ENCODE results near the gene HOXA4.

Gene HOXA4

DNA sequence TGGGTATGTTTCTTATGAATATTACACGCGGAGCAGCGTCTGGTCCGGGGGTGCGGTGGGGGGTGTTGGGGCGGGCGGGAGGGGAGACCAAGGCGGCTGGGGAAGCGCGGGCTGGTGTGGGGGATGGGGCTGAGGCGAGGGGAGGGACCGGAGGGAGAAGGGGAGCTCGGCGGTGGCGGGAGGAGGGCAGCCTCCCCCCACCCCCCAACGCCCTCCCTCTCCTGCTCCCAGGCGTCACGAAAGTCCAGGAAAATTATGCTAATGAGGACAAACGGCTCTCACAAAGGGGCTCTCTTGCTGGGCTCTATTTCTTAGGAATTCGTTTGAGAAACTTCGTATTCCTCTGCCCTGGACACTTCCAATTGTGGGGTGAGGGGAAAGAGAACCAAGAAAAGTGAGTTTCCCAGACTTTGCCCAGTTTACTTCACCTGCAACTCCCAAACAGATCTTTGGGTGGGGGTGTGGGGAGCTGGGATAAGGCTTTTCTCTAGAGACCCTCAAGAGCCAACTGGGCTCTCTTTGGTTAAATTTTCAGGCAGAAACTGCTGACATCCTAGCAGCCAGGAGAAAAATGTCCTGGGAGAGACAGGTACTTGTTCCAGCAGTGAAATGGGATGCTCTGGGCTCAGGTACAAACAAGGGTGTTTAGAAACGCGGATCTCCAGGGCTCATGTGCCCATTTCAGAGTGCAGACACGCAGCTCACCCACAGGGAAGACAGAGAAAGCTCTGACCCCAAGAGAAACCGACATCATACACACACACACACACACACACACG, 16.4 kb downstream of the HOXA4 start:
- no peaks in the 10 kb centered on the region for H3K4me1 ChIP-seq (ENCODE audit: insufficient read depth, low read length, poor library complexity, severe bottlenecking)
- no peak overlapping the region for H3K4me3 ChIP-seq (ENCODE audit: low read length, poor library complexity, severe bottlenecking)
- peaks cover 91% of the 10 kb centered on the region for H3K79me2 ChIP-seq (ENCODE audit: insufficient read depth, low read length)

DNA sequence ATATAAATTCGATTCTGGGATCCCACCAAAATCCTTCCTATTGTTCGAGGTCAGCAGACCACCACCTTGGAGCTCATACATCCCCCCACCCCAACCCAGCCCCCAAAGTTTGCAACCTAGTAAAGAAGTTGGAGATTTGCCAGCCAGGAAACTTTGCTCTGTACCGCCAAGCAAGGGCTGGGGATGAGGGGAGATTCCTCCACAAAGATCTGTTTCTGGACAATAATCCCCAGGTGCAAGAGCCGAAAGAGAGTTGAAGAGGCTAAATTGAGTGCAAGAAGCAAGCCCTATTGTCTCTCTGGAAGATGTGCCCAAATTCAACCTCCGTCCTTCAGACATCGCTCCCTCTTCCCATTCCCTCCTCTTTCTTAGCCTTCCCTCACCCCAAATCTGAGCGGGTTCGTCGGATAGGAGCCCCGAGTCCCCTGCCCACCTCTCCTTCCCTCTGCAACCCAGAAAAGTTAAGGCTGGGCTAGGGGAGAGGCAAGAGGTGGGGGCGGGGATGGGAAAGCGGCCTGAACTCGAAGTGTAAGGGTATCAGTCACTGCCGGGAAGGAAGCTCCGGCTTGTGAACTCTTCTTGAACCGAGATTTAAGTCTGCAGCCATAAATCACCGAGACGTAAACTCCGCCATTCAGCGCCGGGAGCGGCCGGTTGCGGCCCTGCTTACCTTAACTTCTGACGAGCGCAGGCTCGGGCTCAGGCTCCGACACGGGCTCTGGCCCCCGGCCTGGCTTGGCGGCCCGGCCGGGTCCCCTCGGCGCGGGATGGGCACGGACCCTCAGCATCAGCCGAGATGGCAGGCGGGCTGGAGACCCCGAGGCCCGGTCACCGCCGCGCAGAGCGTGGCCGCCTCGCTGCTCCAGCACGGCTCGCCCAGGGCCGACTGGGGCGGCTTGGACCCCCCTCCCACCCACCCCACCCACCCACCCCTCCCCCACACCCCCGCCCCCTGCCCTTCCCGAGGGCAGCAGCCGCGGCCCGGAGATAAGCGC, 17.3 kb downstream of the HOXA4 start:
- Histone ChIP-seq H3K9me3 (ENCODE audit: insufficient read depth, low read depth, low read length) (no peaks in the 10 kb centered on the region), H3K36me3 (ENCODE audit: insufficient read depth, low read length) (peaks cover 91% of the 10 kb centered on the region; the same call in 1 of the 2 replicates), H3F3A (ENCODE audit: low read depth) (no peaks in the 10 kb centered on the region), H3K4me3 (ENCODE audit: low read length, poor library complexity, severe bottlenecking) (no peak overlapping the region), H3K4me1 (ENCODE audit: insufficient read depth, low read length, poor library complexity, severe bottlenecking) (no peaks in the 10 kb centered on the region), H3K79me2 (ENCODE audit: insufficient read depth, low read length) (peaks cover 85% of the 10 kb centered on the region), H3K4me2 (ENCODE audit: low read depth, low read length, poor library complexity, severe bottlenecking) (no peak overlapping the region), H3K9me2 (replicated peaks; ENCODE audit: low read depth, low read length) (no peaks in the 10 kb centered on the region), H2AFZ (ENCODE audit: low read length) (no peak overlapping the region), H3K9ac (ENCODE audit: low read depth, low read length, poor library complexity, severe bottlenecking) (no peak overlapping the region), H3K27me3 (ENCODE audit: insufficient read depth, low read length, poor library complexity, severe bottlenecking) (no peaks in the 10 kb centered on the region), H4K20me1 (ENCODE audit: insufficient read depth, low read length, poor library complexity, severe bottlenecking) (peaks cover 44% of the 10 kb centered on the region)
- TF ChIP-seq EZH2phosphoT487 (IDR thresholded peaks at IDR 0.05; ENCODE audit: borderline replicate concordance) = no peak
- TF ChIP-seq, protein P1, sequence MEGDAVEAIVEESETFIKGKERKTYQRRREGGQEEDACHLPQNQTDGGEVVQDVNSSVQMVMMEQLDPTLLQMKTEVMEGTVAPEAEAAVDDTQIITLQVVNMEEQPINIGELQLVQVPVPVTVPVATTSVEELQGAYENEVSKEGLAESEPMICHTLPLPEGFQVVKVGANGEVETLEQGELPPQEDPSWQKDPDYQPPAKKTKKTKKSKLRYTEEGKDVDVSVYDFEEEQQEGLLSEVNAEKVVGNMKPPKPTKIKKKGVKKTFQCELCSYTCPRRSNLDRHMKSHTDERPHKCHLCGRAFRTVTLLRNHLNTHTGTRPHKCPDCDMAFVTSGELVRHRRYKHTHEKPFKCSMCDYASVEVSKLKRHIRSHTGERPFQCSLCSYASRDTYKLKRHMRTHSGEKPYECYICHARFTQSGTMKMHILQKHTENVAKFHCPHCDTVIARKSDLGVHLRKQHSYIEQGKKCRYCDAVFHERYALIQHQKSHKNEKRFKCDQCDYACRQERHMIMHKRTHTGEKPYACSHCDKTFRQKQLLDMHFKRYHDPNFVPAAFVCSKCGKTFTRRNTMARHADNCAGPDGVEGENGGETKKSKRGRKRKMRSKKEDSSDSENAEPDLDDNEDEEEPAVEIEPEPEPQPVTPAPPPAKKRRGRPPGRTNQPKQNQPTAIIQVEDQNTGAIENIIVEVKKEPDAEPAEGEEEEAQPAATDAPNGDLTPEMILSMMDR (conservative IDR thresholded peaks at IDR 0.05; ENCODE audit: low read length) = no peak

More for the DNA sequence above, 16.4 kb downstream of the HOXA4 start:
- H3K9ac ChIP-seq (ENCODE audit: low read depth, low read length, poor library complexity, severe bottlenecking) = no peak overlapping the region
- peaks cover 51% of the 10 kb centered on the region for H4K20me1 ChIP-seq (ENCODE audit: insufficient read depth, low read length, poor library complexity, severe bottlenecking)
- H3K9me2 ChIP-seq (replicated peaks; ENCODE audit: low read depth, low read length) = no peaks in the 10 kb centered on the region
- H3K9me3 ChIP-seq (ENCODE audit: insufficient read depth, low read depth, low read length) = no peaks in the 10 kb centered on the region
- H3F3A ChIP-seq (ENCODE audit: low read depth) = no peaks in the 10 kb centered on the region
- H2AFZ ChIP-seq (ENCODE audit: low read length) = no peak overlapping the region
- H3K36me3 ChIP-seq (ENCODE audit: insufficient read depth, low read length) = peaks cover 91% of the 10 kb centered on the region; the same call in 1 of the 2 replicates
- H3K4me2 ChIP-seq (ENCODE audit: low read depth, low read length, poor library complexity, severe bottlenecking) = no peak overlapping the region
- TF ChIP-seq EZH2phosphoT487 (IDR thresholded peaks at IDR 0.05; ENCODE audit: borderline replicate concordance) = no peak
- TF ChIP-seq, protein P1 (conservative IDR thresholded peaks at IDR 0.05; ENCODE audit: low read length) = no peak
- H3K27me3 ChIP-seq (ENCODE audit: insufficient read depth, low read length, poor library complexity, severe bottlenecking) = no peaks in the 10 kb centered on the region

DNA sequence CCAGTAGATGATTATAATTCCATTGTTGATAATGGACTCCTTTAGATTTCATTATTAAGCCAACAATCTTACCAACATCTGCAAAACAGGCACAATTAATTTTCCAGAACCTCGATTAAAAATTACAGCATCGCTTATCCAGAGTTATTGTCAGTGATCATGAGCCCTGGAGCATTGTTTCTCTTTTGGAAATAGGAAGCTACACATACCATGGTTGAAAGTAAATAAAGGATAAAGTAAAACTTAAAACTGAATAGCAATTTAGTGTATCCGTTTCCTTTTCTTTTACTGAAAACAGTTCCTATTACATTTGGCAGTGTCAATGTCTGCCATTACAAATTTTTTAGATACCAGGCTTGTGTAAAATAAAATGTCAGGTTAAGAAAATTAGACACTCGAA, 18.2 kb downstream of the HOXA4 start:
- Histone ChIP-seq H3K4me1 (ENCODE audit: insufficient read depth, low read length, poor library complexity, severe bottlenecking) (no peaks in the 10 kb centered on the region), H3K36me3 (ENCODE audit: insufficient read depth, low read length) (peaks cover 90% of the 10 kb centered on the region; the same call in 1 of the 2 replicates), H3K9ac (ENCODE audit: low read depth, low read length, poor library complexity, severe bottlenecking) (no peak overlapping the region), H4K20me1 (ENCODE audit: insufficient read depth, low read length, poor library complexity, severe bottlenecking) (peaks cover 39% of the 10 kb centered on the region), H3K4me3 (ENCODE audit: low read length, poor library complexity, severe bottlenecking) (no peak overlapping the region), H3K9me2 (replicated peaks; ENCODE audit: low read depth, low read length) (no peaks in the 10 kb centered on the region), H2AFZ (ENCODE audit: low read length) (no peak overlapping the region), H3F3A (ENCODE audit: low read depth) (no peaks in the 10 kb centered on the region), H3K27me3 (ENCODE audit: insufficient read depth, low read length, poor library complexity, severe bottlenecking) (no peaks in the 10 kb centered on the region), H3K9me3 (ENCODE audit: insufficient read depth, low read depth, low read length) (no peaks in the 10 kb centered on the region), H3K79me2 (ENCODE audit: insufficient read depth, low read length) (peaks cover 76% of the 10 kb centered on the region), H3K4me2 (ENCODE audit: low read depth, low read length, poor library complexity, severe bottlenecking) (no peak overlapping the region)
- no peak for TF ChIP-seq EZH2phosphoT487 (IDR thresholded peaks at IDR 0.05; ENCODE audit: borderline replicate concordance)
- TF ChIP-seq, protein P1 (conservative IDR thresholded peaks at IDR 0.05; ENCODE audit: low read length) = no peak

Measured in Loucy (cell line).